H1 (cell line): Measurements from ENCODE around the gene EEPD1. TPM values are rescaled to one million over a fixed set of nuclear protein-coding genes. Genes with fewer than 3 reads are reported as not detected.

ENCODE experiments used
- CTCF ChIA-PET: fragments of 300-600 bp; sonication (Branson Sonifier 250); formaldehyde crosslinking; loops from one replicate; lab custom pipeline; 2021; ENCODE audit not compliant: partially characterized antibody; lab: Charles Lee
- POLR2A ChIA-PET: fragments of 300-600 bp; sonication (Branson Sonifier 250); formaldehyde crosslinking; loops from one replicate; lab custom pipeline; 2021; ENCODE audit warnings: inconsistent platforms; ENCODE audit not compliant: partially characterized antibody; lab: Charles Lee
- DNase-seq, 2 experiments: peaks; one replicate each; pipeline versions ENCODE4 v3.0.0 to v3.0.0-alpha.2; 2010 to 2022; ENCODE audit warnings: low spot score in 2 of 2, low read depth in 1 of 2, mixed read lengths in 1 of 2
- FAIRE-seq: peaks from 2 replicates; lab custom pipeline; 2011; peaks lifted over from hg19 to GRCh38; lab: Jason Lieb, UNC
- H2AFZ ChIP-seq: 2 replicates; pipeline ENCODE4 v1.8.1; 2012; ENCODE audit warnings: low read length, inconsistent platforms
- H2AK5ac ChIP-seq: 2 replicates; pipeline ENCODE4 v1.6.1; 2013; ENCODE audit warnings: low read depth, low read length
- H2BK120ac ChIP-seq: replicated peaks from 2 replicates; pipeline ENCODE3; 2013; ENCODE audit warnings: low read depth, low read length, inconsistent platforms
- H2BK12ac ChIP-seq: 2 replicates; pipeline ENCODE4 v1.6.1; 2013; ENCODE audit warnings: low read depth, low read length
- H2BK15ac ChIP-seq: 2 replicates; pipeline ENCODE4 v1.6.1; 2013; ENCODE audit warnings: low read length
- H2BK20ac ChIP-seq: 2 replicates; pipeline ENCODE4 v1.6.1; 2013; ENCODE audit warnings: low read length
- H2BK5ac ChIP-seq: 2 replicates; pipeline ENCODE4 v1.6.1; 2013; ENCODE audit warnings: low read depth, low read length
- H3K14ac ChIP-seq: 2 replicates; pipeline ENCODE4 v1.6.1; 2013; ENCODE audit warnings: inconsistent platforms; ENCODE audit not compliant: insufficient read length
- H3K18ac ChIP-seq: 2 replicates; pipeline ENCODE4 v1.6.1; 2013; ENCODE audit warnings: low read length; ENCODE audit errors: extremely low read depth
- H3K23ac ChIP-seq: 2 replicates; pipeline ENCODE4 v1.6.1; 2013; ENCODE audit warnings: inconsistent platforms; ENCODE audit not compliant: insufficient read length
- H3K23me2 ChIP-seq: 2 replicates; pipeline ENCODE4 v1.6.1; 2013; ENCODE audit warnings: low read depth, low read length
- H3K27ac ChIP-seq: 2 replicates; pipeline ENCODE4 v1.6.1; 2011; ENCODE audit warnings: low read depth, low read length, inconsistent platforms
- H3K27me3 ChIP-seq, 4 experiments: replicated peaks in 1 of 4; 1 replicate in 1 of 4; 2 replicates in 3 of 4; pipeline versions ENCODE4 v1.6.1 to v1.8.1; 2011 to 2013; ENCODE audit warnings: low read length in 3 of 4, mild to moderate bottlenecking in 3 of 4, inconsistent platforms in 2 of 4, mixed read lengths in 2 of 4, moderate library complexity in 1 of 4; ENCODE audit not compliant: control insufficient read depth in 3 of 4, insufficient read depth in 3 of 4; ENCODE audit errors: extremely low read depth in 1 of 4
- H3K36me3 ChIP-seq, 4 experiments: 2 replicates each; pipeline versions ENCODE4 v1.6.1 to v1.8.1; 2011 to 2013; ENCODE audit warnings: mild to moderate bottlenecking in 4 of 4, low read length in 3 of 4, moderate library complexity in 2 of 4, control low read depth in 1 of 4, inconsistent platforms in 1 of 4; ENCODE audit not compliant: insufficient read depth in 4 of 4, control insufficient read depth in 2 of 4
- H3K4ac ChIP-seq: replicated peaks from 2 replicates; pipeline ENCODE3; 2013; ENCODE audit warnings: low read length, low read depth, mixed read lengths, inconsistent platforms; ENCODE audit not compliant: insufficient read length
- H3K4me1 ChIP-seq, 4 experiments: replicated peaks in 1 of 4; 1 replicate in 1 of 4; 2 replicates in 3 of 4; pipeline versions ENCODE4 v1.6.1 to v1.8.1; 2011 to 2013; ENCODE audit warnings: low read length in 3 of 4, inconsistent platforms in 2 of 4, mixed read lengths in 1 of 4; ENCODE audit not compliant: insufficient read depth in 4 of 4, control insufficient read depth in 3 of 4
- H3K4me2 ChIP-seq, 2 experiments: 2 replicates each; pipeline versions ENCODE4 v1.6.1 to v1.8.1; 2011 to 2013; ENCODE audit warnings: low read depth in 2 of 2, low read length in 2 of 2, control low read depth in 1 of 2, inconsistent platforms in 1 of 2, mild to moderate bottlenecking in 1 of 2; ENCODE audit not compliant: insufficient read depth in 1 of 2
- H3K4me3 ChIP-seq, 4 experiments: fragments of 200-600, 300-600 bp in 1 of 4; sonication (generic), shearing (Covaris generic), sonication (Bioruptor Twin) in 1 of 4; 2 replicates each; pipeline versions ENCODE4 v1.5.1 to v1.8.1; 2011 to 2016; ENCODE audit warnings: low read length in 4 of 4, low read depth in 3 of 4, control low read depth in 2 of 4, inconsistent platforms in 2 of 4, mild to moderate bottlenecking in 2 of 4, mixed read lengths in 1 of 4, moderate library complexity in 1 of 4; ENCODE audit not compliant: insufficient read depth in 2 of 4; ENCODE audit errors: extremely low read depth in 1 of 4
- H3K56ac ChIP-seq: replicated peaks from 2 replicates; pipeline ENCODE3; 2013; ENCODE audit warnings: low read depth, mild to moderate bottlenecking, mixed read lengths, low read length, inconsistent platforms; ENCODE audit not compliant: insufficient read length
- H3K79me1 ChIP-seq: 2 replicates; pipeline ENCODE4 v1.6.1; 2013; ENCODE audit warnings: low read depth, low read length, control low read depth
- H3K79me2 ChIP-seq, 2 experiments: 2 replicates each; pipeline versions ENCODE4 v1.6.1 to v1.8.1; 2012 to 2013; ENCODE audit warnings: low read length in 2 of 2, mild to moderate bottlenecking in 2 of 2, inconsistent platforms in 1 of 2; ENCODE audit not compliant: insufficient read depth in 2 of 2, control insufficient read depth in 1 of 2
- H3K9ac ChIP-seq, 4 experiments: replicated peaks in 1 of 4; 1 replicate in 1 of 4; 2 replicates in 3 of 4; pipeline versions ENCODE4 v1.6.1 to v1.8.1; 2011 to 2013; ENCODE audit warnings: low read depth in 3 of 4, low read length in 3 of 4, control low read depth in 2 of 4, mild to moderate bottlenecking in 2 of 4, moderate library complexity in 2 of 4, inconsistent platforms in 1 of 4; ENCODE audit errors: extremely low read depth in 1 of 4
- H3K9me3 ChIP-seq, 2 experiments: 2 replicates each; pipeline versions ENCODE4 v1.6.1 to v1.8.1; 2012 to 2013; ENCODE audit warnings: mild to moderate bottlenecking in 2 of 2, moderate library complexity in 2 of 2, control low read depth in 1 of 2, inconsistent platforms in 1 of 2, low read depth in 1 of 2, low read length in 1 of 2, mixed read lengths in 1 of 2; ENCODE audit not compliant: insufficient read depth in 2 of 2
- H4K20me1 ChIP-seq, 2 experiments: replicated peaks in 1 of 2; 2 replicates each; pipeline versions ENCODE3 to v1.8.1; 2011 to 2013; ENCODE audit warnings: inconsistent platforms in 2 of 2, low read length in 2 of 2, mild to moderate bottlenecking in 1 of 2; ENCODE audit not compliant: insufficient read depth in 2 of 2, control insufficient read depth in 1 of 2
- H4K5ac ChIP-seq: 2 replicates; pipeline ENCODE4 v1.6.1; 2013; ENCODE audit warnings: low read length, low read depth, mixed read lengths, inconsistent platforms; ENCODE audit not compliant: insufficient read length
- H4K8ac ChIP-seq: 2 replicates; pipeline ENCODE4 v1.8.0; 2013; ENCODE audit warnings: mild to moderate bottlenecking, moderate library complexity, low read length, inconsistent platforms; ENCODE audit not compliant: insufficient read depth; ENCODE audit errors: extremely low read depth
- H4K91ac ChIP-seq: replicated peaks from 2 replicates; pipeline ENCODE3; 2013; ENCODE audit warnings: low read length, mixed read lengths, inconsistent platforms; ENCODE audit not compliant: insufficient read length
- HDAC6 ChIP-seq: IDR thresholded peaks from one replicate; pipeline ENCODE4 v1.7.1; 2012; ENCODE audit warnings: low read depth, mild to moderate bottlenecking, inconsistent platforms, low read length, moderate library complexity
- RNF2 ChIP-seq: fragments of 200-900, 300-1000 bp; sonication (generic); IDR thresholded peaks from 2 replicates; pipeline ENCODE4 v1.7.1; 2016; ENCODE audit warnings: borderline replicate concordance, low read depth, mild to moderate bottlenecking, antibody characterized with exemption, low read length; ENCODE audit not compliant: poor library complexity, severe bottlenecking; ENCODE audit errors: missing control alignments
- WGBS, 2 experiments: shearing (Covaris generic) in 1 of 2; methylation state at CpG; one replicate each; pipeline versions ENCODE4 v1.1.6 to v1.1.7; 2013 to 2015; ENCODE audit warnings: low lambda C conversion rate in 2 of 2, mixed read lengths in 2 of 2, inconsistent platforms in 1 of 2, low coverage in 1 of 2, missing lambda C conversion rate in 1 of 2; ENCODE audit not compliant: insufficient replicate concordance in 2 of 2, insufficient coverage in 1 of 2, insufficient read length in 1 of 2; ENCODE audit errors: extremely low coverage in 1 of 2, missing lambda C conversion rate in 1 of 2; 5-methylcytosine and 5-hydroxymethylcytosine counted together
- polyA plus RNA-seq, 7 experiments: library from polyadenylated mRNA; depleted of rRNA in 3 of 7; stranded (reverse) in 5 of 7; unstranded in 2 of 7; fragments of >200 nt in 5 of 7; fragments of 200-250 nt in 2 of 7; gene quantifications; 1 replicate in 5 of 7; 2 replicates in 1 of 7; 4 replicates in 1 of 7; pipeline versions ENCODE4 v1.2.1 to v1.2.3, GENCODE V29; 2011 to 2013; ENCODE audit warnings: missing spikeins in 2 of 7, mixed read lengths in 2 of 7
- total RNA-seq: library from RNA; stranded (reverse); fragmentation: NEBNext Ultra II Directional; extraction: Animal tissue kit (Norgen Biotek cat#: 25700); gene quantifications from 2 replicates; pipeline ENCODE4 v1.2.1, GENCODE V29; 2021

EEPD1 gene
- total and polyA plus RNA-seq, 2 of the 8 experiments (the other 6 are each of a cell fraction or from before 2014, with no cell fraction given): 3.1 to 7.8 TPM

DNA sequence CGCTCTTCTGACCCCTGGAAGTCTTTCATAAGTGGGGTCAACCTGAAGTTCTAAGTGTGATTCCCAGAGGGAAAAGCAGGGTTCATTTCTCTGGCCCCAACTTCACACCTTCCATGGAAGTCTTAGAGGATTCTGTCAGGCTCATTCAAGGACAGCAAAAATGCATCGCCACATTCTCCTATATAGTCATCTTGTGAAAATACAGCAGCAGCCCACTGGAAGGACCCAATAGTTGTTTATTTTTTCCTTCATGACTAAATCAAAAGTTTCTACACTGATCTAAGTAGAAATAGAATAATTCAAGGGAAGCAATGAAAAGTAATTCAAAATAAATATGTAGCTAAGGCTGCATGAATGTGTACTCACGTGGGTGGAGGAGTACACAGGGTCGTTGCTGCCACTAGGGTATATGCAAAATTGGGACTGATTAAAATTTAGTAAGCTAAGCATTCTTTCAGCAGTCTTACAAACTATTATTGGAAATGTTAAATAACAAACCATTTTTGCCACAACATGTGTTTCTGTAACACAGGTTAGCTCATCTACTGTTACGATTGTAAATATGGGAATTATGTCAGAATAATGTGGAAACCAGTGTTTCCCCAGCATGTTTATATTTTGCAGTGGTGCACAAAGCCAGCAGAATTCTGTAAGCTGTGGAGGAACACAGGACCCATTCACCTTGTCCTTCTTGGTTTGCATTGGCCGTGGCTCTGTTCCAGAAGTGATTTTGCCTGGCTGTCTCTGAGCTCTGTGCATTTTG, 33.5 kb downstream of the EEPD1 start:
- FAIRE-seq (no peak), DNase-seq (no peak)
- H2BK15ac ChIP-seq: no peak overlapping the region
- H3K9ac ChIP-seq: no peak overlapping the region
- 83% methylated on average over 6 of the region's 6 CpGs; no CpG with 5 or more reads in 1 of the 2 experiments for WGBS, 2 experiments
- ChIA-PET CTCF (interaction anchor here (0.7 to 1.4 kb wide), 3 partner anchors 14 to 25 kb away, joined by 3 read pairs; no protein-coding TSS in a partner anchor), POLR2A (no interaction called here)
- no peak overlapping the region for H3K23ac ChIP-seq
- no peak overlapping the region for H3K4me3 ChIP-seq
- H3K27me3 ChIP-seq: no peaks in the 10 kb centered on the region
- no peaks in the 10 kb centered on the region for H3K79me2 ChIP-seq
- no peak for TF ChIP-seq HDAC6
- TF ChIP-seq RNF2: no peak
- H2BK5ac ChIP-seq: no peak overlapping the region
- H2AFZ ChIP-seq: no peak overlapping the region
- no peak overlapping the region for H4K8ac ChIP-seq
- H2BK12ac ChIP-seq: no peak overlapping the region
- no peak overlapping the region for H3K4ac ChIP-seq
- H4K20me1 ChIP-seq: no peaks in the 10 kb centered on the region
- H3K23me2 ChIP-seq: no peaks in the 10 kb centered on the region
- H2BK120ac ChIP-seq: no peak overlapping the region
- H4K91ac ChIP-seq: no peak overlapping the region
- H4K5ac ChIP-seq: no peak overlapping the region
- no peaks in the 10 kb centered on the region for H3K79me1 ChIP-seq
- no peak overlapping the region for H3K18ac ChIP-seq
- no peak overlapping the region for H2AK5ac ChIP-seq
- H3K4me2 ChIP-seq: no peak overlapping the region
- no peak overlapping the region for H3K56ac ChIP-seq
- no peak overlapping the region for H2BK20ac ChIP-seq
- no peak overlapping the region for H3K14ac ChIP-seq
- no peaks in the 10 kb centered on the region for H3K36me3 ChIP-seq
- peaks cover 0 to 3% (median 0%) of the 10 kb centered on the region in 4 experiments; a peak in 1 of 7 replicates for H3K4me1 ChIP-seq
- H3K9me3 ChIP-seq: no peaks in the 10 kb centered on the region
- H3K27ac ChIP-seq: no peak overlapping the region
